GM12878 (cell line): ENCODE results near the gene PAGE2. TPM values are rescaled to one million over a fixed set of nuclear protein-coding genes. Genes with fewer than 3 reads are reported as not detected.

Source experiments
- ATAC-seq: fragments of 200-7000 bp; cut with Tn5 transposase; 3 replicates; pipeline ENCODE4 v1.9.1; 2020; ENCODE audit warnings: mild to moderate bottlenecking, moderate library complexity
- BruUV-seq: library from RNA; stranded (reverse); fragments of 400-500 nt; replicated peaks from 2 replicates; lab custom pipeline; 2021; lab: Mats Ljungman, UMichigan
- CTCF ChIA-PET: fragments of 300-600 bp; sonication (Branson Sonifier 250); formaldehyde crosslinking; extraction: SDS; loops from one replicate; lab custom pipeline; 2021; ENCODE audit warnings: inconsistent platforms; lab: Yijun Ruan, JAX
- POLR2A ChIA-PET: fragments of 350-600 bp; formaldehyde crosslinking; extraction: SDS; loops from one replicate; lab custom pipeline; 2021; ENCODE audit warnings: inconsistent platforms; lab: Charles Lee
- RAD21 ChIA-PET: fragments of 300-600 bp; sonication (Branson Sonifier 250); formaldehyde crosslinking; loops from one replicate; lab custom pipeline; 2023; ENCODE audit warnings: antibody characterized with exemption; ENCODE audit not compliant: unreplicated experiment; lab: Charles Lee
- SMC1A ChIA-PET: fragments of 300-600 bp; sonication (Branson Sonifier 250); formaldehyde crosslinking; loops from one replicate; lab custom pipeline; 2023; ENCODE audit not compliant: unreplicated experiment, uncharacterized antibody; lab: Charles Lee
- DNase-seq: peaks from one replicate; pipeline ENCODE4 v3.0.0-alpha.2; 2011; ENCODE audit warnings: low read depth, low spot score
- FAIRE-seq: peaks from 3 replicates; lab custom pipeline; 2011; peaks lifted over from hg19 to GRCh38; lab: Jason Lieb, UNC
- H2AFZ ChIP-seq: 2 replicates; pipeline ENCODE4 v1.6.0; 2011; ENCODE audit warnings: low read depth, low read length, control low read depth; ENCODE audit not compliant: control insufficient read depth
- H3K27ac ChIP-seq: 2 replicates; pipeline ENCODE4 v1.5.1; 2011; ENCODE audit warnings: control low read depth; ENCODE audit not compliant: control insufficient read depth, insufficient read depth
- H3K27me3 ChIP-seq, 2 experiments: replicated peaks in 1 of 2; 2 replicates each; pipeline versions ENCODE4 v1.6.0 to v1.6.1; 2011; ENCODE audit warnings: low read length in 1 of 2; ENCODE audit not compliant: control insufficient read depth in 2 of 2, insufficient read depth in 2 of 2
- H3K36me3 ChIP-seq, 2 experiments: 2 replicates each; pipeline ENCODE4 v1.5.1; 2011; ENCODE audit warnings: low read length in 1 of 2; ENCODE audit not compliant: control insufficient read depth in 2 of 2, insufficient read depth in 2 of 2
- H3K4me1 ChIP-seq: 2 replicates; pipeline ENCODE4 v1.6.1; 2011; ENCODE audit warnings: mild to moderate bottlenecking, low read length, moderate library complexity, mixed read lengths; ENCODE audit not compliant: control insufficient read depth, insufficient read depth
- H3K4me2 ChIP-seq: 2 replicates; pipeline ENCODE4 v1.6.0; 2011; ENCODE audit warnings: control low read depth; ENCODE audit not compliant: control insufficient read depth, insufficient read depth
- H3K4me3 ChIP-seq: fragments of 200-600 bp; sonication (generic); 2 replicates; pipeline ENCODE4 v1.5.1; 2016
- H3K79me2 ChIP-seq: 2 replicates; pipeline ENCODE4 v1.6.0; 2011; ENCODE audit warnings: low read length; ENCODE audit not compliant: control insufficient read depth, insufficient read depth
- H3K9ac ChIP-seq: 2 replicates; pipeline ENCODE4 v1.8.0; 2011; ENCODE audit warnings: low read length, control low read depth, mixed read lengths; ENCODE audit not compliant: control insufficient read depth, insufficient read depth
- H3K9me3 ChIP-seq: replicated peaks from 3 replicates; pipeline ENCODE4 v1.5.1; 2011; ENCODE audit warnings: mild to moderate bottlenecking, low read length; ENCODE audit not compliant: control insufficient read depth, insufficient read depth
- H4K20me1 ChIP-seq: 2 replicates; pipeline ENCODE4 v1.6.0; 2011; ENCODE audit not compliant: control insufficient read depth, insufficient read depth
- CBX3 ChIP-seq: fragments of 200-600 bp; sonication (generic); IDR thresholded peaks from 2 replicates; pipeline ENCODE4 v1.6.1; 2016; ENCODE audit warnings: low read depth, borderline replicate concordance
- CBX5 ChIP-seq: sonication (generic); IDR thresholded peaks from 2 replicates; pipeline ENCODE4 v1.6.1; 2016; ENCODE audit warnings: low read depth, moderate library complexity, mild to moderate bottlenecking, inconsistent platforms
- DPF2 ChIP-seq: fragments of 450-650 bp; IDR thresholded peaks from 2 replicates; pipeline ENCODE4 v1.6.1; 2017; ENCODE audit warnings: mild to moderate bottlenecking
- IKZF1 ChIP-seq: fragments of 450-650 bp; conservative IDR thresholded peaks from 2 replicates; pipeline ENCODE4 v1.6.1; 2017; ENCODE audit warnings: antibody characterized with exemption, mild to moderate bottlenecking
- NFIC ChIP-seq: IDR thresholded peaks from 2 replicates; pipeline ENCODE4 v1.6.1; 2012; ENCODE audit warnings: low read depth, mild to moderate bottlenecking, inconsistent platforms, low read length, moderate library complexity
- NFXL1 ChIP-seq: fragments of 450-650 bp; IDR thresholded peaks from 2 replicates; pipeline ENCODE4 v1.6.1; 2017; ENCODE audit warnings: antibody characterized with exemption, mild to moderate bottlenecking, borderline replicate concordance
- PAX8 ChIP-seq: fragments of 450-650 bp; IDR thresholded peaks from 2 replicates; pipeline ENCODE4 v1.6.1; 2017; ENCODE audit warnings: mild to moderate bottlenecking, moderate library complexity
- RAD21 ChIP-seq: IDR thresholded peaks from 2 replicates; pipeline ENCODE4 v1.6.1; 2011; ENCODE audit warnings: mild to moderate bottlenecking, low read depth, low read length, moderate library complexity; ENCODE audit not compliant: insufficient read depth
- RB1 ChIP-seq: fragments of 450-650 bp; formaldehyde crosslinking; IDR thresholded peaks from 2 replicates; pipeline ENCODE4 v1.6.1; 2017; ENCODE audit warnings: mild to moderate bottlenecking, borderline replicate concordance
- RUNX3 ChIP-seq: IDR thresholded peaks from 2 replicates; pipeline ENCODE4 v1.6.1; 2012; ENCODE audit warnings: low read length, inconsistent platforms
- SIN3A ChIP-seq: IDR thresholded peaks from 2 replicates; pipeline ENCODE4 v1.6.1; 2012; ENCODE audit warnings: low read depth, low read length, improper control_type of control experiment
- SMARCA5 ChIP-seq: fragments of 450-650 bp; IDR thresholded peaks from 2 replicates; pipeline ENCODE4 v1.6.1; 2017; ENCODE audit warnings: mild to moderate bottlenecking
- WGBS: methylation state at CpG from one replicate; pipeline ENCODE4 v1.1.6; 2016; ENCODE audit warnings: low lambda C conversion rate; ENCODE audit not compliant: insufficient replicate concordance, insufficient coverage; ENCODE audit errors: missing lambda C conversion rate; 5-methylcytosine and 5-hydroxymethylcytosine counted together
- in situ Hi-C: fragments of 300-500 bp; cut with MboI; formaldehyde crosslinking; loops from 9 replicates; pipeline ENCODE4 v1.14.3; 2018; ENCODE audit warnings: mixed read lengths
- intact Hi-C: fragments of 100-400 bp; cut with micrococcal nuclease; formaldehyde crosslinking; loops from one replicate; pipeline ENCODE4 v1.14.2; 2022; ENCODE audit not compliant: unreplicated experiment
- polyA plus RNA-seq, 11 experiments: library from polyadenylated mRNA; depleted of rRNA in 4 of 11; unstranded in 6 of 11; stranded (reverse) in 5 of 11; fragments of >200 nt; fragmentation: Nextera tagmentation in 4 of 11; fragmentation: Illumina TruSeq in 1 of 11; extraction: Ambion mirVana in 4 of 11; extraction: Trizol in 1 of 11; gene quantifications; 1 replicate in 1 of 11; 2 replicates in 10 of 11; pipeline versions ENCODE4 v1.2.1 to v1.2.3, GENCODE V29; 2011 to 2016; ENCODE audit warnings: inconsistent platforms in 2 of 11, missing spikeins in 2 of 11, low read depth in 1 of 11
- total RNA-seq, 4 experiments: library from RNA; depleted of rRNA in 3 of 4; stranded (reverse); fragments of >200 nt in 3 of 4; fragmentation: Illumina TruSeq in 1 of 4; extraction: Trizol in 1 of 4; gene quantifications; 2 replicates each; pipeline versions ENCODE4 v1.2.1 to v1.2.3, GENCODE V29; 2013 to 2021
- TF ChIP-seq, protein P1 (sequence below): fragments of 450-650 bp; formaldehyde crosslinking; IDR thresholded peaks from 2 replicates; pipeline ENCODE4 v1.5.0; 2022; ENCODE audit warnings: mild to moderate bottlenecking, missing genetic modification characterization
- TF ChIP-seq, protein P2 (sequence below): IDR thresholded peaks from 2 replicates; pipeline ENCODE4 v1.6.1; 2012; ENCODE audit warnings: low read depth, low read length, improper control_type of control experiment

Gene PAGE2
- total and polyA plus RNA-seq, 10 of the 15 experiments (the other 5 are each of a cell fraction or from before 2014, with no cell fraction given), result 0.81 TPM; not detected in 9

DNA sequence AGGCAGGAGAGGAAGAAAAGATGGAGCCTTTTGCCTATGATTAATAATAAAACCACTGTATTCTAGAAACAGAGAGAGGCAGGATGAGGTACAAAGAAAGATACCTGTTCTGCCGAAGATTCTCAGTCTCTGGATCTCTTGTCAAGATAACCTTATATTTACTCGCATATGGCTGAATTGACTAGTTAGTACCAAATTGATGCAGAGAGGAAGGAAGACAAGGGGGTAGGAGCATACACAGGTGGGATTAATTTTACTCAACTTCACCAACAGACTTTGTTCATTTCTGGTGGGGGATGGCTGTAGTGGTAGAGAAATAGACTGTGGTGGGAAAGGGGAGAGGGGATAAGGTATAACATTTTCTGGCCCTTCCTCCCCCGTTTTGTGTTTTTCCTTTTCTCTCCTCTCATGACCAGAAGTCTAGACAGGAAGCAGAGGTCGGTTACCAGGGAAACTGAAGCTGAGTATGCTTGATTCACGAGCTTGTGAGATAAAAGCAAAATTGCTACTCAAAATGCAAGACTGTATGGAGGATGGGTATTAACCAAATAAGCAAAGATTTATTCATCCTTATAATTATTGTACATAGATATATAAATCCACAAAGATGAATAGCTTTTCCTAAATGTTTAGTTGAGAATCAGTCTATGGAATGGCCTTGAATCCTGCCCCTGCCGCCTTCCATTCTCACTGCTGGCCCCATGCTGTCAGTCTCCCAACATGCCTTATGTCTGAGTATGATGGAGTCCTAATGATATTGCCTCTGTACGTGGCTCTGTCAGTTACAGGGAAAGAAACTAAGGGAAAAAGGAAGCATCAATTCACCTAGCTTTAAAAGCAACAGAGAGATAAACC lies 31.8 kb upstream of the PAGE2 start:
- BruUV-seq, result no TSS peak
- Histone ChIP-seq H3K4me2 (0 out of 2 replicates have a peak overlapping the region, but pooled peaks have one; percentile 17), H4K20me1 (no peaks in the 10 kb centered on the region), H3K4me3 (no peak overlapping the region), H3K9me3 (no peaks in the 10 kb centered on the region; the same call in 2 of the 3 replicates), H3K36me3 (no peaks in the 10 kb centered on the region), H2AFZ (no peak overlapping the region), H3K9ac (no peak overlapping the region), H3K4me1 (no peaks in the 10 kb centered on the region), H3K27ac (no peak overlapping the region), H3K79me2 (no peaks in the 10 kb centered on the region), H3K27me3 (no peaks in the 10 kb centered on the region)
- ATAC-seq (no peak), FAIRE-seq (no peak), DNase-seq (no peak)
- ChIA-PET RAD21 (interaction anchor here (1.1 to 1.3 kb wide), 2 partner anchors 166 to 417 kb away, joined by 5 to 9 read pairs; no protein-coding TSS in a partner anchor), SMC1A (interaction anchor here (0.9 to 1.3 kb wide), 4 partner anchors 16 to 418 kb away, joined by 3 to 5 read pairs (median 4); partner anchors contain the start of gene APEX2), CTCF (interaction anchor here (0.6 to 1.2 kb wide), 11 partner anchors 61 to 1740 kb away, joined by 3 to 5 read pairs (median 3); no protein-coding TSS in a partner anchor), POLR2A (no interaction called here)
- intact Hi-C loops, result loop anchor here (1.0 to 5.0 kb wide), 3 partner anchors 166 to 420 kb away; no protein-coding TSS in a partner anchor
- in situ Hi-C loops, result no loop called here
- 8% methylated on average over 7 of the region's 7 CpGs for WGBS
- TF ChIP-seq NFIC (no peak), CBX5 (no peak), RUNX3 (no peak), DPF2 (no peak), SIN3A (no peak), PAX8 (no peak), CBX3 (no peak), NFXL1 (no peak), IKZF1 (no peak), RB1 (no peak), SMARCA5 (no peak), RAD21 (no peak)
- TF ChIP-seq, protein P1, sequence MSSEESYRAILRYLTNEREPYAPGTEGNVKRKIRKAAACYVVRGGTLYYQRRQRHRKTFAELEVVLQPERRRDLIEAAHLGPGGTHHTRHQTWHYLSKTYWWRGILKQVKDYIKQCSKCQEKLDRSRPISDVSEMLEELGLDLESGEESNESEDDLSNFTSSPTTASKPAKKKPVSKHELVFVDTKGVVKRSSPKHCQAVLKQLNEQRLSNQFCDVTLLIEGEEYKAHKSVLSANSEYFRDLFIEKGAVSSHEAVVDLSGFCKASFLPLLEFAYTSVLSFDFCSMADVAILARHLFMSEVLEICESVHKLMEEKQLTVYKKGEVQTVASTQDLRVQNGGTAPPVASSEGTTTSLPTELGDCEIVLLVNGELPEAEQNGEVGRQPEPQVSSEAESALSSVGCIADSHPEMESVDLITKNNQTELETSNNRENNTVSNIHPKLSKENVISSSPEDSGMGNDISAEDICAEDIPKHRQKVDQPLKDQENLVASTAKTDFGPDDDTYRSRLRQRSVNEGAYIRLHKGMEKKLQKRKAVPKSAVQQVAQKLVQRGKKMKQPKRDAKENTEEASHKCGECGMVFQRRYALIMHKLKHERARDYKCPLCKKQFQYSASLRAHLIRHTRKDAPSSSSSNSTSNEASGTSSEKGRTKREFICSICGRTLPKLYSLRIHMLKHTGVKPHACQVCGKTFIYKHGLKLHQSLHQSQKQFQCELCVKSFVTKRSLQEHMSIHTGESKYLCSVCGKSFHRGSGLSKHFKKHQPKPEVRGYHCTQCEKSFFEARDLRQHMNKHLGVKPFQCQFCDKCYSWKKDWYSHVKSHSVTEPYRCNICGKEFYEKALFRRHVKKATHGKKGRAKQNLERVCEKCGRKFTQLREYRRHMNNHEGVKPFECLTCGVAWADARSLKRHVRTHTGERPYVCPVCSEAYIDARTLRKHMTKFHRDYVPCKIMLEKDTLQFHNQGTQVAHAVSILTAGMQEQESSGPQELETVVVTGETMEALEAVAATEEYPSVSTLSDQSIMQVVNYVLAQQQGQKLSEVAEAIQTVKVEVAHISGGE (CRISPR knock-in tag), result no peak
- TF ChIP-seq, protein P2, sequence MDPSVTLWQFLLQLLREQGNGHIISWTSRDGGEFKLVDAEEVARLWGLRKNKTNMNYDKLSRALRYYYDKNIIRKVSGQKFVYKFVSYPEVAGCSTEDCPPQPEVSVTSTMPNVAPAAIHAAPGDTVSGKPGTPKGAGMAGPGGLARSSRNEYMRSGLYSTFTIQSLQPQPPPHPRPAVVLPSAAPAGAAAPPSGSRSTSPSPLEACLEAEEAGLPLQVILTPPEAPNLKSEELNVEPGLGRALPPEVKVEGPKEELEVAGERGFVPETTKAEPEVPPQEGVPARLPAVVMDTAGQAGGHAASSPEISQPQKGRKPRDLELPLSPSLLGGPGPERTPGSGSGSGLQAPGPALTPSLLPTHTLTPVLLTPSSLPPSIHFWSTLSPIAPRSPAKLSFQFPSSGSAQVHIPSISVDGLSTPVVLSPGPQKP, result no peak
